Dermis blood vessel endothelial cell (primary cell): Measurements from ENCODE around the gene GET4. TPM values are rescaled to one million over a fixed set of nuclear protein-coding genes. Genes with fewer than 3 reads are reported as not detected.

ENCODE experiments used
- DNase-seq: peaks from one replicate; pipeline ENCODE4 v3.0.0; 2010
- total RNA-seq: library from RNA; depleted of rRNA; stranded (reverse); fragments of >200 nt; gene quantifications from 2 replicates; pipeline ENCODE4 v1.2.3, GENCODE V29; 2014

The GET4 gene
- total RNA-seq, 1 donor from 2014 or later: 35.4 TPM

DNA sequence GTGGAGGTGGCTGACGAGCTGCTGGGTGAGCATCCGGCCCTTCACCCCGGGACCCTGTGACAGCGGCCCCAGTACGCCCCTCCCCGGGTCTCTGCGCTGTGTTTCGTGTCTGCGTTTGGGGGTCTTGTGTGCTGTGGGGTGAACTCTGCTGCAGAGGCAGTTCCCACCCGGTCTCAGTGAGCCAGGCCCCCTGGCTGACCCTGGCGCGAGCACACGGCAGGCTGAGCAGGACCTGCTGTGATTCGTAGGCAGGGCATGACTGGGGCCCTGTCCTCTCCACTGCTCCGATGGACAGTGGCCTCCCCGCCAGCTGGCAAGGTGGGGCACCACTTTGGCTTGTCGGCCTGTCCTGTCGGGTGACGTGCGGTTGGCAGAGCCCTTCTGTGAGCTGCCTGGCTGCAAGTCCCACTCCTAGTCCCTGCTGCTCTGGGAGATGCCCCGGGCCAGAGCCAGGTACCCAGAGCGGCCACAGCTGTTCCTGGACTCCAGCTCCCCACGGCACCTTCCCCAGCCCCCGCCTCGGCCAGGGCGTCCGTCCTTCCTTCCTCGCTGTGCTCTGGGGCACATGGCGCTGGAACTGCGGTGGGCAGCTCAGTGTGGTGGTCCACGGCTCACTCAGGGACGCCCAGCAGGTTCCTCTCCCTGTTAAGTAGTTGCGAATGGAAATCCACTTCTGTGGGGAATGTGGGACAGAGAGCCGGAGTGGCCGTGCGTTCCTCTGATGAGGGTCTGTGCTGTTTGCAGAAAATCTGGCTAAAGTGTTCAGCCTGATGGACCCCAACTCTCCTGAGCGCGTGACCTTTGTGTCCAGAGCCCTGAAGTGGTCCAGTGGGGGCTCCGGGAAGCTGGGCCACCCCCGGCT is 10.5 kb downstream of the GET4 start:
- DNase-seq: no peak

- DNase-seq: no peak
Observed at GRCh38 chr7:887488-887820, 11.1 kb downstream of the GET4 start.

- DNase-seq: no peak
Observed at GRCh38 chr7:888081-889024, 12.0 kb downstream of the GET4 start.

GRCh38 chr7:889025-889390 is 12.7 kb downstream of the GET4 start:
- DNase-seq: no peak

- no peak for DNase-seq
Observed at GRCh38 chr7:889391-889790, 13.0 kb downstream of the GET4 start.

DNA sequence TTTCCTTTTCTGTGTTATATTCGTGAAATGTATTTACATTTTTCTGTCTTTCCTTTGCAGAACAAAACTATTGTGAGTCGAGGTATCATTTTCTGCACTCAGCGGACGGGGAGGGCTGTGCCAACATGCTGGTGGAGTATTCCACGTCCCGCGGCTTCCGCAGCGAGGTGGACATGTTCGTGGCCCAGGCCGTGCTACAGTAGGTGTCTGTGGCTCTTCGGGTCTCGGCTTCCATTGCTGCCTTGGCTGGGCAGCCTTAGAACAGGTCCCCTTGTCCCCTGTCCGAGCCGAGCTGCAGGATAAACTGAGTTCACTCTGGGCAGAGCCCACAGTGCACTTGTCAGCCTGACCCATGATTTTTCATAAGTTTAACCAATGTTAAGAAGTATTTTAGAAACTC is 14.5 kb downstream of the GET4 start:
- DNase-seq: no peak

DNA sequence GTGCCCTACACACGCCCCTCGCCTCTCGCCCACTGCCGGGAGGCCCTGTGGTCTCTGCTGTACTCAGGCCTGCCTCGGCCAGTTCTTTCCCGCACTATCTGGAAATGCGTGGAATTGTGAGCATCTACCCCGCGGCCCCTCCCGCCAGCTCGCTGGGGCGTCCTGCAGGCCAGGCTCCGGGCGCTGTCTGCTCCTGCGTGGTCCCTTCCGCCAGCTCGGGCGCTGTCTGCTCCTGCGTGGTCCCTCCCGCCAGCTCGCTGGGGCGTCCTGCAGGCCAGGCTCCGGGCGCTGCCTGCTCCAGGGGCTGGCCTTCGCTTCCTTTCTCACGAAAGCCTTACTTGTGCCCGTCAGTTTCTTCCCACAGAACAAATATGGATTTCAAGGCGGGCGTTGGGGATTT is 14.9 kb downstream of the GET4 start:
- no peak for DNase-seq

GRCh38 chr7:891805-892204 is 15.5 kb downstream of the GET4 start:
- DNase-seq: no peak

GRCh38 chr7:892648-893593 is 16.6 kb downstream of the GET4 start:
- DNase-seq: no peak

DNA sequence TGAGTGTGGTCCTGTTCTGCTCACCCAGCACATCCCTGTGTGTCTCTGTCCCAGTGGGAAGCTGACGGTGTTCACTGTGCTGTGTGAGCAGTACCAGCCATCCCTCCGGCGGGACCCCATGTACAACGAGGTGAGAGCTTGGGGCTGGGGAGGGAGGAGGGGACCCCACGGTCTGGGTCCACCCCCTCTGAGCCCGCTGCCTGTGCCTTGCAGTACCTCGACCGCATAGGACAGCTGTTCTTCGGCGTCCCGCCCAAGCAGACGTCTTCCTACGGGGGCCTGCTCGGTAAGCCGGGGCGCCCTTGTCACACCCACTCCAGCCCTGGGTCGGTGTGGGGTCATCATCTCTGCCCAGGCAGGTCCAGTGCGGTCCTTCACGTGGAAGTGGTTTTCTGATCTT is 17.3 kb downstream of the GET4 start:
- DNase-seq: no peak

DNA sequence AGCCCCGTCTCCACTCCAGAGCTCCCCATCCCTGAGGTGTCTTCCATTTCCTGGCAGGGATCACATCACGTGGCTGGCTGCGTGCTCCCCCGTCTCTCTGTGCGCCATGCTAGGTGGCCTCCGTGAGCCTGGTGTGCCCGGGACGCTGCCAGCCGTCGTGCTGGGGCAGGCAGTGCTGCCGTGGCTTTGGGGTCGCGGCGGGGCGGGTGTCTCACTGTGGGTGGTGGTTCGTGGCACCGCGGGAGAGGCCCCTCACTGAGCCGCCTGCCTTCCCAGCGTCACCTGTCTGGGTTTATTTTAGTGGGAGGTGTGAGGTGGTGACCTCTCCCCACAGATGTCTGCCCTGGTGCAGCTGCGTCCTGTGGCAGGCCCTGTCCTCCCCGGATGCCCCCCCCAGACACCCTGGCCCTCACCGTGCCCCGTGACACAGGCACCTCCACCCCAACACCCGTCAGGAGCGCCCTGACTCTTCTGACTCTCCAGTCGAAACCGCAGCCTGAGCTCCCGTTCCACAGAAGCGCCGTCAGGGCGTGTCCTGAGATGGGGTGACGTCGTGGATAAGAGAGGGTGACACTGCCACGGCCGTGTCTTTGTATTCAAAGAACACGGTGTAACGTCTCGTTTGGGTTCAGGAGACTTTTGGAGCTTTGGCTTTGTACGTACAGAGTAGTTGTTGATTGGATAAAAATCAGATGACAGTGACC is 18.0 kb downstream of the GET4 start:
- DNase-seq: no peak

GRCh38 chr7:894927-895450 is 18.6 kb downstream of the GET4 start:
- DNase-seq: no peak

- DNase-seq: no peak
Observed at GRCh38 chr7:895451-896052, 19.2 kb downstream of the GET4 start.

DNA sequence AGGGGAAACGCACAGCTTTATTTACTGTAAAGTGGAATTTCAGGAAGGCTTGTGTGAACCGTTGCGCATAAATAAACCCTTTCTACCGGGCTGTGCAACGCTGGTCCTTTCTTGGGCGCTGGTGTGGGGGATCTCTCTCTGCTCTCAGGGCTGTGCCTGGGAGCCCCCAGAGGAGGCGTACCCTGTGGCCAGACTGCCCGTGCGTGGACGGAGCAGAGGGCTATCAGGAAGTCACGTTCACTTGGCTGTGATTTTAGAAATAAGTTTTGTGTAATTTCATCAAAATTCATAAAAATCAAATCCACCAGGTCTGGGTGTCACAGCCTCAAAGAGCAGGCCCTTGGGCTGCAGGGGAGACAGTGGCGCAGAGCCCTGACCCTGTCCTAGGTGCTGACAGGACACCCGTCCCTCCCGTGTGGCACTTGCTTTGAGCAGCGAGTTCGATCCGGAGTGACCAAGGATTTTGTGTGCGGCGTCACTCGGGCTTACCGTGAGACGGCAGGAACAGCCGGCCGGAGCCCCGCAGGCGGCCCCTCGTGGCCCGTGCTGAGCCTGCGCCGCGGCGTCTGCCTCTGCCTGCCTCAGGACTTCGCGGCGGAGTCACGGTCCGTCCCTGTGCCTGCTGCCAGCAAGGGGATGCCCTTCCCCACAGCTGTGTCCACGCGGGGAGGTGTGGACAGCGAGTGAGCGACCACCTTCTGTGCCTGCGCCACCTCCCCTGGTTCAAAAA is 20.2 kb downstream of the GET4 start:
- DNase-seq: no peak

- DNase-seq: no peak
Observed at GRCh38 chr7:897086-897485, 20.7 kb downstream of the GET4 start.

GRCh38 chr7:897771-898376 is 21.5 kb downstream of the GET4 start:
- peak; percentile 77 for DNase-seq

GRCh38 chr7:898460-898854 is 22.1 kb downstream of the GET4 start:
- DNase-seq: no peak

DNA sequence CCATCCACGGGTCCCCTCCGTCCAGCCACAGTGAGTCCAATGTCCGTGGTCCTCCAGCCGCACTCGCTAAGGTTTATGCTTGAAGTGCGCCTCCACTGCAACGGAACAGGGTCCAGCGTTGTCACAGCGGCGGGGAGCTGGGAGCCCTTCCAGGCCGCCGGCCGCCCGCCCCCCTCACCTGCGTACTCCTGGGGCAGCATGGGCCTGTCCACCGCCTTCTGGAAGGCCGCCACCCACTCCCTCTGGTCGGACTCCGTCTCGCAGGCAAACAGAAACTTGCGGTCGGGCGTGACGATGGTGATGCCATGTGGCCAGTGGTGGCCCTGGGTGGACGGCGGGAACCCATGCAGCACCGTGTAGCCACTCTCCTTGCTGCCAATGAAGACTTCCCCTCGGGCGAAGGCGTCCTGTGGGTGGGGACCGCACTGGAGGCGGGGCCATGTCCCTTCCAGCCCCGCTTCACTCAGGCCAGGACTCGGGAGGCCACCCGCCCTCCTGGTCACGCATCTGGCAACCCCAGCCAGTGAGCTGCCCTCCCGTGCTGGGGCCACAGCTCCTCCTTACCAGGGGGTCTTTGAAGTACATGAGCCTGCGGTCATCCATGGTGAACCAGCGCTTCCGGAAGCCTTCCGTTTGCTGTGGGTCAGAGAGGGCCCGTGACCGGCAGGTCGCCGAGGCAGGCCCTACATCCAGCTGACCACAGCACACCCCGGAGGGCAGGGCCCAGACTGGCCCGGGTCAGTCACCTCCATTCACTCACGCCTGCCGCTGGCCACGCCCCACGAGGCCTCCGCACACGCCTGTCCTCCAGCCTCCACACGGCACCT is 22.7 kb downstream of the GET4 start:
- DNase-seq: no peak

GRCh38 chr7:899806-900205 is 23.5 kb downstream of the GET4 start:
- no peak for DNase-seq
